Measurements from ENCODE around the gene S1PR2.

- TF ChIP-seq, protein P1, sequence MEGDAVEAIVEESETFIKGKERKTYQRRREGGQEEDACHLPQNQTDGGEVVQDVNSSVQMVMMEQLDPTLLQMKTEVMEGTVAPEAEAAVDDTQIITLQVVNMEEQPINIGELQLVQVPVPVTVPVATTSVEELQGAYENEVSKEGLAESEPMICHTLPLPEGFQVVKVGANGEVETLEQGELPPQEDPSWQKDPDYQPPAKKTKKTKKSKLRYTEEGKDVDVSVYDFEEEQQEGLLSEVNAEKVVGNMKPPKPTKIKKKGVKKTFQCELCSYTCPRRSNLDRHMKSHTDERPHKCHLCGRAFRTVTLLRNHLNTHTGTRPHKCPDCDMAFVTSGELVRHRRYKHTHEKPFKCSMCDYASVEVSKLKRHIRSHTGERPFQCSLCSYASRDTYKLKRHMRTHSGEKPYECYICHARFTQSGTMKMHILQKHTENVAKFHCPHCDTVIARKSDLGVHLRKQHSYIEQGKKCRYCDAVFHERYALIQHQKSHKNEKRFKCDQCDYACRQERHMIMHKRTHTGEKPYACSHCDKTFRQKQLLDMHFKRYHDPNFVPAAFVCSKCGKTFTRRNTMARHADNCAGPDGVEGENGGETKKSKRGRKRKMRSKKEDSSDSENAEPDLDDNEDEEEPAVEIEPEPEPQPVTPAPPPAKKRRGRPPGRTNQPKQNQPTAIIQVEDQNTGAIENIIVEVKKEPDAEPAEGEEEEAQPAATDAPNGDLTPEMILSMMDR (IDR thresholded peaks at IDR 0.05) = no peak
- no peak for TF ChIP-seq POLR2A (IDR thresholded peaks at IDR 0.05)
Observed at GRCh38 chr19:10231612-10232228, 589 bp upstream of the S1PR2 start.
